Tibial nerve (tissue), 4 donors: ENCODE results near the gene IL1RAP. TPM values are rescaled to one million over a fixed set of nuclear protein-coding genes. Genes with fewer than 3 reads are reported as not detected.

Experiments
- DNase-seq, 2 donors: peaks; one replicate each; pipeline ENCODE4 v3.0.0-alpha.2; 2019; ENCODE audit warnings: low spot score in 2 of 2
- H3K27ac ChIP-seq, 4 donors: fragments of 200-600 bp; sonication (generic) in 3 of 4; one replicate each; pipeline ENCODE4 v1.5.1; 2017 to 2019; ENCODE audit warnings: mild to moderate bottlenecking in 1 of 4
- H3K27me3 ChIP-seq, 2 donors: fragments of 200-600 bp; sonication (generic) in 1 of 2; one replicate each; pipeline versions ENCODE4 v1.5.1 to v1.6.0; 2017 to 2019
- H3K36me3 ChIP-seq, 3 donors: fragments of 200-600 bp; sonication (generic); one replicate each; pipeline ENCODE4 v1.5.1; 2018 to 2019
- H3K4me1 ChIP-seq, 4 donors: fragments of 200-600 bp; sonication (generic) in 3 of 4; one replicate each; pipeline ENCODE4 v1.5.1; 2017 to 2019
- H3K4me3 ChIP-seq, 4 donors: fragments of 200-600 bp; sonication (generic) in 3 of 4; one replicate each; pipeline ENCODE4 v1.5.1; 2017 to 2019; ENCODE audit warnings: mild to moderate bottlenecking in 1 of 4, moderate library complexity in 1 of 4
- H3K9me3 ChIP-seq, 4 donors: fragments of 200-600 bp; sonication (generic) in 3 of 4; one replicate each; pipeline ENCODE4 v1.5.1; 2017 to 2019
- EP300 ChIP-seq, 2 donors: sonication (generic); formaldehyde crosslinking; IDR thresholded peaks; one replicate each; pipeline ENCODE4 v1.6.1; 2017; ENCODE audit warnings: antibody characterized with exemption in 2 of 2, mild to moderate bottlenecking in 1 of 2
- POLR2A ChIP-seq, 2 donors: fragments of 450-650 bp; IDR thresholded peaks; one replicate each; pipeline ENCODE4 v1.6.1; 2017; ENCODE audit warnings: antibody characterized with exemption in 2 of 2, mild to moderate bottlenecking in 2 of 2, moderate library complexity in 2 of 2
- WGBS, 2 donors: methylation state at CpG; one replicate each; pipeline ENCODE4 v1.1.5; 2018; 5-methylcytosine and 5-hydroxymethylcytosine counted together
- total RNA-seq, 4 donors: library from RNA; depleted of rRNA; stranded (reverse); fragments of >200 nt; gene quantifications; one replicate each; pipeline ENCODE4 v1.1.0, GENCODE V29; 2016
- TF ChIP-seq, protein P1 (sequence below), 5 experiments: fragments of 200-600 bp in 3 of 5; fragments of 450-650 bp in 2 of 5; sonication (generic) in 3 of 5; IDR thresholded peaks; one replicate each; pipeline ENCODE4 v1.5.1; 2016 to 2019; ENCODE audit warnings: antibody characterized with exemption in 5 of 5, mild to moderate bottlenecking in 3 of 5, moderate library complexity in 2 of 5

The IL1RAP gene
- total RNA-seq, 4 donors from 2014 or later, result 7.2 to 24.5 (median 11.8) TPM

DNA sequence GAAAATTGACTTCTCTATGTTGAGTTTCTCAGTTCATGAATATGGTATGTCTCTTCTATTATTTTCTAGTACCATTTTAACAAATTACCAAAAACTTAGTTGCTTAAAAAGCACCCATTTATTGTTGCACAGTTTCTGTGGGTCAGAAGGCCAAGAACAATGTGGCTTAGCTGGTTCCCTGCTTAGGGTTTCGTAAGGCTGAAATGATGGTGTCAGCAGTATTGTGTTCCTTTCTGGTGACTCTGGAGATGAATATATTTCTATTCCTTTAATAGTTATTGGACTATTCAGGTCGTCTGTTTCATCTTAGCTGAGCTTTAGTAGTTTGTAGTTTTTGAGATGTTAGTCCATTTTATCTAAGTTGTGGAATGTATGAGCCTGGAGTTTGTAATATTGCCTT lies 44.9 kb downstream of the IL1RAP start:
- DNase-seq, result no peak
- WGBS, 2 donors, result 80 to 84% methylated on average over 2 of the region's 2 CpGs
- TF ChIP-seq POLR2A (IDR thresholded peaks at IDR 0.05), result no peak
- TF ChIP-seq, protein P1, sequence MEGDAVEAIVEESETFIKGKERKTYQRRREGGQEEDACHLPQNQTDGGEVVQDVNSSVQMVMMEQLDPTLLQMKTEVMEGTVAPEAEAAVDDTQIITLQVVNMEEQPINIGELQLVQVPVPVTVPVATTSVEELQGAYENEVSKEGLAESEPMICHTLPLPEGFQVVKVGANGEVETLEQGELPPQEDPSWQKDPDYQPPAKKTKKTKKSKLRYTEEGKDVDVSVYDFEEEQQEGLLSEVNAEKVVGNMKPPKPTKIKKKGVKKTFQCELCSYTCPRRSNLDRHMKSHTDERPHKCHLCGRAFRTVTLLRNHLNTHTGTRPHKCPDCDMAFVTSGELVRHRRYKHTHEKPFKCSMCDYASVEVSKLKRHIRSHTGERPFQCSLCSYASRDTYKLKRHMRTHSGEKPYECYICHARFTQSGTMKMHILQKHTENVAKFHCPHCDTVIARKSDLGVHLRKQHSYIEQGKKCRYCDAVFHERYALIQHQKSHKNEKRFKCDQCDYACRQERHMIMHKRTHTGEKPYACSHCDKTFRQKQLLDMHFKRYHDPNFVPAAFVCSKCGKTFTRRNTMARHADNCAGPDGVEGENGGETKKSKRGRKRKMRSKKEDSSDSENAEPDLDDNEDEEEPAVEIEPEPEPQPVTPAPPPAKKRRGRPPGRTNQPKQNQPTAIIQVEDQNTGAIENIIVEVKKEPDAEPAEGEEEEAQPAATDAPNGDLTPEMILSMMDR (IDR thresholded peaks at IDR 0.05), result no peak
- TF ChIP-seq EP300 (IDR thresholded peaks at IDR 0.05), result no peak
- H3K4me1 ChIP-seq, result no peaks in the 10 kb centered on the region
- H3K4me3 ChIP-seq, result no peak overlapping the region
- H3K27ac ChIP-seq, result no peak overlapping the region
- peaks cover 0 to 10% (median 0%) of the 10 kb centered on the region in 3 donors for H3K36me3 ChIP-seq
- no peaks in the 10 kb centered on the region for H3K27me3 ChIP-seq
- H3K9me3 ChIP-seq, result peaks cover 0 to 16% (median 0%) of the 10 kb centered on the region in 4 donors

DNA sequence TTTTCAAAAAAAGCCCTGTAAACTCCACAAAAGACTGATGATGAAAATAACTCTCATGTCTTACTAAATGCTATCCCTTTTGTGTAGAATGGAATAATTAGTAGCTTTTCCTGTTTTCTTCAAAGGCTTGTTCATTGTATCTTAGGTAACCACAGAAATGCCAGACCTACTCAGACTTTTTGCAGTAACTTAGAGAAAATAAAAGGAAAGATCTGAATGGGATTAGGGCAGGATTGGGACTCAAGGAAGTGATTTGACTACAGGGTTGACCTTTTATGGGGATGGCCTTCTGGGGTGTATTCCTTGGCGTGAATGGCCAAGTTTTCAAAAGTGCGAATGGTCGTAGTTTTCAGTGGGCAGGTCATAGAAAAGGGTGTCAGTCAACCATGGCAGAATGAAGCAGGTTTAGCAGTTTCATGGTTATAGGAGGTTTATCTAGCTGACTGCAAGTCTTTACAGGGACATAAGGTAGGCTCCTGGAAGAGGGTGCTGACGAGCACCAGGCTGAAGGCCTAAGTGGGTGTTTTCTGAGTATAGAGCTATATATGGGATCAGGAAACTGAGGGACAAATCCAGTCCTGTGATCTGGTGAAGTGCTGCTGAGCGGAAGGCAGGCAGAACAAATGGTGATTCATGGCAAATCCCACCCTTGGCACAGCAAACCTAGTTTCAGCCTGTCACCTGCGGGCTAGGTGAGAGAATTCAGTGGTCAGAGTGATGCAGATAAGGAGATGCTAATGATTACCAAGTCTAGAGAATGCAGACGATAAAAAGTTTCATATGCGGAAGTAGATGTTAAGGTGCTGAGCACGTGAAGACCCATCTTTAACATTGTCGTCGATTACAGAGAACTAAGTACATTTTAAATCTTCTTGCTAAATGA lies 46.4 kb downstream of the IL1RAP start:
- no peaks in the 10 kb centered on the region for H3K4me1 ChIP-seq
- H3K9me3 ChIP-seq, result peaks cover 0 to 16% (median 0%) of the 10 kb centered on the region in 4 donors
- H3K36me3 ChIP-seq, result peaks cover 0 to 10% (median 0%) of the 10 kb centered on the region in 3 donors
- TF ChIP-seq, protein P1 (IDR thresholded peaks at IDR 0.05), result no peak
- TF ChIP-seq EP300 (IDR thresholded peaks at IDR 0.05), result no peak
- TF ChIP-seq POLR2A (IDR thresholded peaks at IDR 0.05), result no peak
- no peak overlapping the region for H3K4me3 ChIP-seq
- 95 to 96% methylated on average over 11 of the region's 11 CpGs for WGBS, 2 donors
- H3K27ac ChIP-seq, result no peak overlapping the region
- no peak for DNase-seq
- H3K27me3 ChIP-seq, result no peaks in the 10 kb centered on the region

DNA sequence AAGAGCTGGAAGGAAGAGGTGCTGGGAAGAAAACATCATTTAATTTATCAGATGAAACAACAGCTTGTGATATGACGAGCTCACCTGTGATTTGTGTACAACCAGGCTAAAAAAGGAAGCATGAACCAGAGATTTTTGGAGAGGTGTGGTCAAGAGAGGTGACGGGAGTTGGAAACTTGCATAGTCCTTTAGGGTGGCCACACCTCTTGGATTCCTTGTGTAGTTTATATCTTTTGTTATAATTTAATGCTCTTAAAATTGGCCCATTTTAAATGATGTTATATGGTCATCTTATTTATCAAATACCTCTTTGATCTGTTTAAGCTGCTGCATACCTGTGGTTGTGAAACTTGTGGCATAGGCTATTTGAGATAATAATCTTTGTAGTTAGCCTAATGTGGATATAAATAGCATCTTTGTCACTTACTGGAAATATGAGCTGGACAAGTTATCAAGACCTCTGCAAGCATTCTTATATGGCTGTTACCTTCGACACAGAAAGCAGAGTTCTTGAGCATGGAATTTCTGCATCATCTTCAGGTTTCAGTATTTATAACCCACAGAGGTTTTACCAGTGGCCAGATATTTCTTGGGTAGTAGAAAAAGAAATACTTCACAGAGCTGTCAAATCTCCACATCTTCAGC lies 49.1 kb downstream of the IL1RAP start:
- TF ChIP-seq POLR2A (IDR thresholded peaks at IDR 0.05) (no peak), EP300 (IDR thresholded peaks at IDR 0.05) (no peak)
- TF ChIP-seq, protein P1 (IDR thresholded peaks at IDR 0.05), result no peak
- Histone ChIP-seq H3K27ac (no peak overlapping the region), H3K4me3 (no peak overlapping the region), H3K9me3 (peaks cover 0 to 16% (median 0%) of the 10 kb centered on the region in 4 donors), H3K36me3 (no peaks in the 10 kb centered on the region), H3K4me1 (peaks cover 0 to 4% (median 0%) of the 10 kb centered on the region in 4 donors), H3K27me3 (no peaks in the 10 kb centered on the region)
- DNase-seq, result no peak
- WGBS, 2 donors, result 90 to 91% methylated on average over 3 of the region's 3 CpGs

DNA sequence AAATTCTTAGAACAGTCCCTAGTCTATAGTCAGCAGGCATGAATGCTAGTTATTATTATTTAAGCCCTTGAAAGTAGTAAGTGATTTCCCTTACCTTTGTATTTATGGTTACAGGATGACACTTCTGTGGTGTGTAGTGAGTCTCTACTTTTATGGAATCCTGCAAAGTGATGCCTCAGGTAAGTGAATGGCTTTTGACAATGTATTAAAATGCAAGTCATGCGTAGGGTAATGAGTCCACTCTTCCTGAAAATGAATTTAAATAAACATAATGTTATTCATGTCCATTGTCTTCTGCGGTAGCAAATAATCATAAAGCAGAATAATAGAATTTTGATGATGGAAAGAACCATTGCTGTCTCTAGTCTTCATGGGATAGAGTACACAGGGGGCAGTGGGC lies 50.3 kb downstream of the IL1RAP start:
- H3K9me3 ChIP-seq, result peaks cover 0 to 6% (median 0%) of the 10 kb centered on the region in 4 donors
- no peaks in the 10 kb centered on the region for H3K27me3 ChIP-seq
- peaks cover 0 to 4% (median 0%) of the 10 kb centered on the region in 4 donors for H3K4me1 ChIP-seq
- H3K27ac ChIP-seq, result no peak overlapping the region
- TF ChIP-seq EP300 (IDR thresholded peaks at IDR 0.05) (no peak), POLR2A (IDR thresholded peaks at IDR 0.05) (no peak)
- TF ChIP-seq, protein P1 (IDR thresholded peaks at IDR 0.05), result no peak
- WGBS, 2 donors, result 92 to 97% methylated on average over 2 of the region's 2 CpGs
- H3K4me3 ChIP-seq, result no peak overlapping the region
- H3K36me3 ChIP-seq, result no peaks in the 10 kb centered on the region
- DNase-seq, result no peak
